Thyroid gland (tissue), 4 donors: Measurements from ENCODE around the gene THYN1. TPM values are rescaled to one million over a fixed set of nuclear protein-coding genes. Genes with fewer than 3 reads are reported as not detected.

Experiments
- DNase-seq, 2 donors: peaks; one replicate each; pipeline ENCODE4 v3.0.0-alpha.2; 2019
- H3K27ac ChIP-seq, 3 donors: fragments of 200-600 bp; sonication (generic); 1 replicate in 2 of 3; 2 replicates in 1 of 3; pipeline ENCODE4 v1.5.1; 2016 to 2019; ENCODE audit warnings: mild to moderate bottlenecking in 1 of 3, moderate library complexity in 1 of 3
- H3K27me3 ChIP-seq: fragments of 200-600 bp; sonication (generic); one replicate; pipeline ENCODE4 v1.5.1; 2019
- H3K36me3 ChIP-seq, 2 donors: fragments of 200-600 bp; sonication (generic); one replicate each; pipeline ENCODE4 v1.5.1; 2016 to 2019
- H3K4me1 ChIP-seq, 2 donors: fragments of 200-600 bp; sonication (generic); one replicate each; pipeline ENCODE4 v1.5.1; 2017 to 2019
- H3K4me3 ChIP-seq, 3 donors: fragments of 200-600 bp; sonication (generic); replicated peaks in 1 of 3; 1 replicate in 2 of 3; 2 replicates in 1 of 3; pipeline ENCODE4 v1.5.1; 2016; ENCODE audit warnings: mild to moderate bottlenecking in 1 of 3
- H3K9me3 ChIP-seq: fragments of 200-600 bp; sonication (generic); one replicate; pipeline ENCODE4 v1.5.1; 2017
- CTCF ChIP-seq, 6 experiments: fragments of 200-600 bp in 3 of 6; fragments of 450-650 bp in 3 of 6; sonication (generic) in 3 of 6; IDR thresholded peaks; one replicate each; pipeline ENCODE4 v1.5.1; 2016 to 2019; ENCODE audit warnings: antibody characterized with exemption in 6 of 6, mild to moderate bottlenecking in 2 of 6, inconsistent platforms in 1 of 6, moderate library complexity in 1 of 6
- POLR2A ChIP-seq, 2 donors: fragments of 450-650 bp; IDR thresholded peaks; one replicate each; pipeline ENCODE4 v1.6.1; 2017; ENCODE audit warnings: antibody characterized with exemption in 2 of 2, mild to moderate bottlenecking in 2 of 2, moderate library complexity in 1 of 2
- WGBS, 2 donors: methylation state at CpG; one replicate each; pipeline ENCODE4 v1.1.5; 2017; 5-methylcytosine and 5-hydroxymethylcytosine counted together
- intact Hi-C: fragments of 100-400 bp; cut with DNase I; formaldehyde crosslinking; loops from one replicate; pipeline ENCODE4 v1.15.1; 2023
- total RNA-seq, 4 donors: library from RNA; depleted of rRNA; stranded (reverse); fragments of >200 nt; gene quantifications; one replicate each; pipeline ENCODE4 v1.2.3, GENCODE V29; 2016

THYN1 gene
- total RNA-seq, 4 donors from 2014 or later: 42.4 to 77.9 (median 63.8) TPM

- DNase-seq: no peak
- intact Hi-C loops: no loop called here
- no peak overlapping the region for H3K27ac ChIP-seq
- no peaks in the 10 kb centered on the region for H3K4me1 ChIP-seq
- peaks cover 7 to 32% of the 10 kb centered on the region in 2 donors for H3K36me3 ChIP-seq
- TF ChIP-seq CTCF (IDR thresholded peaks at IDR 0.05) (no peak), POLR2A (IDR thresholded peaks at IDR 0.05) (no peak)
- H3K9me3 ChIP-seq: no peaks in the 10 kb centered on the region
- H3K27me3 ChIP-seq: no peaks in the 10 kb centered on the region
- no peak overlapping the region for H3K4me3 ChIP-seq
- WGBS, 2 donors: 98% methylated on average over 6 of the region's 6 CpGs
Measured at GRCh38 chr11:134200688-134201087, 52.5 kb downstream of the THYN1 start.

- TF ChIP-seq POLR2A (IDR thresholded peaks at IDR 0.05): no peak
- TF ChIP-seq CTCF (IDR thresholded peaks at IDR 0.05): no peak
- H3K27me3 ChIP-seq: no peaks in the 10 kb centered on the region
- H3K36me3 ChIP-seq: peaks cover 6 to 31% of the 10 kb centered on the region in 2 donors
- DNase-seq: no peak
- H3K9me3 ChIP-seq: no peaks in the 10 kb centered on the region
- H3K4me3 ChIP-seq: no peak overlapping the region
- WGBS, 2 donors: 92 to 98% methylated on average over 9 of the region's 9 CpGs
- H3K27ac ChIP-seq: no peak overlapping the region
- no peaks in the 10 kb centered on the region for H3K4me1 ChIP-seq
- intact Hi-C loops: no loop called here
Measured at GRCh38 chr11:134199531-134199930, 53.6 kb downstream of the THYN1 start.

Other genes with a start within 250 kb of the THYN1 start
- gene JAM3, start 184.3 kb downstream of the THYN1 start, total RNA-seq: 10 to 100 TPM; 13.3 to 36.0 (median 16.8) TPM
- 10 to 100 TPM; 17.5 to 31.4 (median 21.9) TPM for gene NCAPD3, start 29.4 kb downstream of the THYN1 start, total RNA-seq
- gene VPS26B, start 28.7 kb downstream of the THYN1 start, total RNA-seq: 10 to 100 TPM; 40.8 to 51.3 (median 44.4) TPM
- 100 to 1,000 TPM in 1 of 4 donors, 10 to 100 TPM in 3; 57.2 to 130 (median 73.2) TPM for gene ACAD8, start 216 bp upstream of the THYN1 start, total RNA-seq
- gene GLB1L3, start 23.0 kb upstream of the THYN1 start, total RNA-seq: 1 to 10 TPM in 2 of 4 donors, under 1 TPM in 2; 0.63 to 2.0 (median 0.94) TPM
- 10 to 100 TPM; 13.4 to 31.6 (median 25.8) TPM for gene GLB1L2, start 78.6 kb upstream of the THYN1 start, total RNA-seq
- gene B3GAT1, start 158.9 kb upstream of the THYN1 start, total RNA-seq: 1 to 10 TPM; 4.0 to 6.7 (median 5.7) TPM